ENCODE results near the gene SMARCE1.

- TF ChIP-seq CTCF (IDR thresholded peaks at IDR 0.05; ENCODE audit: poor library complexity, severe bottlenecking) (no peak), REST (IDR thresholded peaks at IDR 0.05; ENCODE audit: borderline replicate concordance) (no peak)
These were observed 33.1 kb downstream of the SMARCE1 start for GRCh38 chr17:40614431-40615067.
